HG02763 (cell line): ENCODE results near the gene NDOR1.

Experiments
- ATAC-seq: cut with Tn5 transposase; IDR thresholded peaks from one replicate; pipeline ENCODE4 v1.9.1; 2021; ENCODE audit warnings: mild to moderate bottlenecking, moderate library complexity; ENCODE audit not compliant: unreplicated experiment

NDOR1 gene

GRCh38 chr9:137181680-137182079, 23.8 kb upstream of the NDOR1 start:
- no peak for ATAC-seq

GRCh38 chr9:137182836-137183235, 22.7 kb upstream of the NDOR1 start:
- ATAC-seq = no peak

GRCh38 chr9:137183980-137184595, 21.4 kb upstream of the NDOR1 start:
- no peak for ATAC-seq

GRCh38 chr9:137184881-137185660, 20.4 kb upstream of the NDOR1 start:
- ATAC-seq = no peak

GRCh38 chr9:137185921-137186320, 19.6 kb upstream of the NDOR1 start:
- ATAC-seq = no peak

GRCh38 chr9:137186385-137186784, 19.1 kb upstream of the NDOR1 start:
- no peak for ATAC-seq

GRCh38 chr9:137187386-137187785, 18.1 kb upstream of the NDOR1 start:
- no peak for ATAC-seq

- no peak for ATAC-seq
These were observed 17.4 kb upstream of the NDOR1 start for GRCh38 chr9:137188086-137188489.

GRCh38 chr9:137188490-137189296, 16.8 kb upstream of the NDOR1 start, which contains the start of the genes ANAPC2 and SSNA1:
Gene ANAPC2, minus strand, starts transcription at chr9:137188560. Its CDS starts 28 bp downstream, at chr9:137188532.
Gene SSNA1, plus strand, starts transcription at chr9:137188676. Its CDS starts 51 bp downstream, at chr9:137188727.
- ATAC-seq = peak; percentile 82

- no peak for ATAC-seq
These were observed 15.9 kb upstream of the NDOR1 start for GRCh38 chr9:137189297-137190295.

GRCh38 chr9:137190315-137190856, 15.1 kb upstream of the NDOR1 start:
- ATAC-seq = no peak

GRCh38 chr9:137191245-137191644, 14.3 kb upstream of the NDOR1 start:
- no peak for ATAC-seq

GRCh38 chr9:137191691-137192447, 13.6 kb upstream of the NDOR1 start:
- no peak for ATAC-seq

- no peak for ATAC-seq
These were observed 13.1 kb upstream of the NDOR1 start for GRCh38 chr9:137192448-137192780.

- ATAC-seq = no peak
These were observed 12.6 kb upstream of the NDOR1 start for GRCh38 chr9:137192859-137193258.

GRCh38 chr9:137193771-137194170, 11.7 kb upstream of the NDOR1 start:
- no peak for ATAC-seq

- ATAC-seq = no peak
These were observed 11.1 kb upstream of the NDOR1 start for GRCh38 chr9:137194388-137194787.

GRCh38 chr9:137194909-137195308, 10.6 kb upstream of the NDOR1 start:
- ATAC-seq = no peak

GRCh38 chr9:137195525-137196220, 9.8 kb upstream of the NDOR1 start:
- ATAC-seq = no peak
